Measurements from ENCODE around the gene MYO3A.

Gene MYO3A, protein sequence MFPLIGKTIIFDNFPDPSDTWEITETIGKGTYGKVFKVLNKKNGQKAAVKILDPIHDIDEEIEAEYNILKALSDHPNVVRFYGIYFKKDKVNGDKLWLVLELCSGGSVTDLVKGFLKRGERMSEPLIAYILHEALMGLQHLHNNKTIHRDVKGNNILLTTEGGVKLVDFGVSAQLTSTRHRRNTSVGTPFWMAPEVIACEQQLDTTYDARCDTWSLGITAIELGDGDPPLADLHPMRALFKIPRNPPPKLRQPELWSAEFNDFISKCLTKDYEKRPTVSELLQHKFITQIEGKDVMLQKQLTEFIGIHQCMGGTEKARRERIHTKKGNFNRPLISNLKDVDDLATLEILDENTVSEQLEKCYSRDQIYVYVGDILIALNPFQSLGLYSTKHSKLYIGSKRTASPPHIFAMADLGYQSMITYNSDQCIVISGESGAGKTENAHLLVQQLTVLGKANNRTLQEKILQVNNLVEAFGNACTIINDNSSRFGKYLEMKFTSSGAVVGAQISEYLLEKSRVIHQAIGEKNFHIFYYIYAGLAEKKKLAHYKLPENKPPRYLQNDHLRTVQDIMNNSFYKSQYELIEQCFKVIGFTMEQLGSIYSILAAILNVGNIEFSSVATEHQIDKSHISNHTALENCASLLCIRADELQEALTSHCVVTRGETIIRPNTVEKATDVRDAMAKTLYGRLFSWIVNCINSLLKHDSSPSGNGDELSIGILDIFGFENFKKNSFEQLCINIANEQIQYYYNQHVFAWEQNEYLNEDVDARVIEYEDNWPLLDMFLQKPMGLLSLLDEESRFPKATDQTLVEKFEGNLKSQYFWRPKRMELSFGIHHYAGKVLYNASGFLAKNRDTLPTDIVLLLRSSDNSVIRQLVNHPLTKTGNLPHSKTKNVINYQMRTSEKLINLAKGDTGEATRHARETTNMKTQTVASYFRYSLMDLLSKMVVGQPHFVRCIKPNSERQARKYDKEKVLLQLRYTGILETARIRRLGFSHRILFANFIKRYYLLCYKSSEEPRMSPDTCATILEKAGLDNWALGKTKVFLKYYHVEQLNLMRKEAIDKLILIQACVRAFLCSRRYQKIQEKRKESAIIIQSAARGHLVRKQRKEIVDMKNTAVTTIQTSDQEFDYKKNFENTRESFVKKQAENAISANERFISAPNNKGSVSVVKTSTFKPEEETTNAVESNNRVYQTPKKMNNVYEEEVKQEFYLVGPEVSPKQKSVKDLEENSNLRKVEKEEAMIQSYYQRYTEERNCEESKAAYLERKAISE (N-terminal part only)

GRCh38 chr10:25933653-25934608, at the start of gene MYO3A:
Gene MYO3A, plus strand, starts transcription at chr10:25934229. Its CDS starts 17,882 bp downstream, at chr10:25952111.
- DNase-seq: no peak

DNA sequence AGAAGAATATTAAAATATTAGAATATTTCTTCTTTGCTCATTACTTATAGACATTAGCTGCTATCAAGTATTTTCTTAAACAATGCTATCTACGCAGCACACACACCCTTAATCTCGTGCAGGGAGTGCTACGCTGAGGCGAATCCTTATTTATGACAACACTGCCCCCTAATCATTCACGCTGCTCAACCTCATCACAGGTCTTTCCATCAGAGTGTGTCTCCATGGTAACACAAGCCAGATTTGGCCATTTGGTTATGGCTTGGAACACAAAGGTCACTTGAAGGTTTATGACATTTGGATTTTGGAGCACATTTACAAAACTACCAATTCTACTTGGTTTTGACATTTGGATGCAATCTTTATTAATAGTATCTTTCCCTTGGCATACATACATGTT, 45.4 kb upstream of the MYO3A start:
- no peak for DNase-seq

GRCh38 chr10:25890995-25891394, 43.0 kb upstream of the MYO3A start:
- DNase-seq: no peak

DNA sequence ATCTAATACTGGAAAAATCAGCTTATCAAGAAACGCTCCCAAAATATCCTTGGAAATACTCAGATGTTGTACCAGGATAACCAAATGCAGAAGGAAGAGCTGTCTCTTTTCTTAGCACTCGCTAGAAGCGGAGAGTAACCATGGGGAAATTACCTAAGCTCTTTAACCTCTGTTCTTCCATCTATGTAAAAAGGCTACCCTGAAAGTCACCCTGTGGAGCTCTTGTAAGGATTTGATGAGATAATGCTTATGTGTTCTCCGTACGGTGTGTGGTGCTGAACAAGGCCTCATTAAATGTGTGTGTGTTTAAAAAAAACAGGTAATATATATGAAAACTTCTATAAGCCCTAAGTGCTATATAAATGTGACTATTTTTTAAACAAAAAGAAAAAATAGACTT, 38.2 kb upstream of the MYO3A start:
- DNase-seq: no peak

GRCh38 chr10:25896421-25896820, 37.6 kb upstream of the MYO3A start:
- no peak for DNase-seq

- DNase-seq: no peak
Observed at GRCh38 chr10:25899304-25899703, 34.7 kb upstream of the MYO3A start.

- no peak for DNase-seq
Observed at GRCh38 chr10:25901199-25901598, 32.8 kb upstream of the MYO3A start.

GRCh38 chr10:25902002-25902401, 32.0 kb upstream of the MYO3A start:
- no peak for DNase-seq

- no peak for DNase-seq
Observed at GRCh38 chr10:25907261-25907660, 26.8 kb upstream of the MYO3A start.

- DNase-seq: no peak
Observed at GRCh38 chr10:25912866-25913265, 21.2 kb upstream of the MYO3A start.

- DNase-seq: no peak
Observed at GRCh38 chr10:25914776-25915175, 19.3 kb upstream of the MYO3A start.

- no peak for DNase-seq
Observed at GRCh38 chr10:25934621-25935139, 651 bp downstream of the MYO3A start.

GRCh38 chr10:25938405-25938804, 4.4 kb downstream of the MYO3A start:
- no peak for DNase-seq

DNA sequence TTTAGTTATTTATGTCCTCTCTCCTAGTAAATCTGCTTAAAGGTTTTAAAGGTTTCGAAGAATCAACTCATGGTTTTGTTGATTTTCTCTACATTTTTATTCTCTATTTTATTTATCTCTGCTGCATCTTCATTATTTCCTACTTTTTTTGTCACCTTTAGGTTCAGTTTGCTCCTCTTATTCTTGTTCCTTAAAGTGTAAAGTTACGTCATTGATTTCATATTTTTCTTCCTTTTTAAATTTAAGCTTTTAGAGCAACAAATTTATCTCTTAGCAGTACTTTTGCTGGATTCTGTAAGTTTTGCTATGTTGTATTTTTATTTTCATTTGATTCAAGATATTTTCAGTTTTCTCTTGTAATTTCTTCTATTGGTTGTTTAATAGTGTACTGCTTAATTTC, 10.7 kb downstream of the MYO3A start:
- no peak for DNase-seq

DNA sequence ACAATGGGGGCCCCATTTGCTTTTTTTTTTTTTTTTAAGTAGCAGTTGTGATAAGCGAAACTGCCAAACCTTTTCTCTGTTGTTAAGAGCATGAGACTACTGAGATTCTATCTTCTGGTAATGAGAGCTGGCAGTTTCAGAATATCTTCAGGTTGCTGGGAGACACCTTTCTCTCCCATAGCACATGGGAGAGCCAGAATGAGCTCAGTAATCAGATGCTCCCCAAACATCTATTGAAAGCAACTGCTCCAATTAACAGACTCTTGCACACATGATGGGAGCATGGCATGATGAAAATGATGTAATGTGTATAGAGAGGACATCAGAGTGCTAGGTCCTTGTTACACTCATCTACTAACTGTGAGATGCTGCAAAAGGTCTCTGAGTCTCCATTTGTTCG, 18.8 kb downstream of the MYO3A start:
- no peak for DNase-seq

DNA sequence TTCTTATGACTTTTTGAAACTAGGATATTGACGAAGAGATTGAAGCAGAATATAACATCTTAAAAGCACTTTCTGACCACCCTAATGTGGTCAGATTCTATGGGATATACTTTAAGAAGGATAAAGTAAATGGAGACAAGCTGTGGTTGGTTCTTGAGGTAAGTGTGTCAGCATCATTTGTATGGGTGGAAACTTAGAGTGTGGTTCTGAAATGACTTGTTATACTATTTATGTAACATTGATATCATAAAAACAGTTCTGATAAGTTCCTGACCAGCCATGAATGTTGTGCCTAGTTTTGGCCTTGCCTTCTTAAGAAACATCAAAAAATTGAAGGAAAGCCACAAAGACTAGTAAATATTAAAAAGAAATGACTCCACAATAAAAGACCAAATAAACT, 20.8 kb downstream of the MYO3A start:
- DNase-seq: no peak

DNA sequence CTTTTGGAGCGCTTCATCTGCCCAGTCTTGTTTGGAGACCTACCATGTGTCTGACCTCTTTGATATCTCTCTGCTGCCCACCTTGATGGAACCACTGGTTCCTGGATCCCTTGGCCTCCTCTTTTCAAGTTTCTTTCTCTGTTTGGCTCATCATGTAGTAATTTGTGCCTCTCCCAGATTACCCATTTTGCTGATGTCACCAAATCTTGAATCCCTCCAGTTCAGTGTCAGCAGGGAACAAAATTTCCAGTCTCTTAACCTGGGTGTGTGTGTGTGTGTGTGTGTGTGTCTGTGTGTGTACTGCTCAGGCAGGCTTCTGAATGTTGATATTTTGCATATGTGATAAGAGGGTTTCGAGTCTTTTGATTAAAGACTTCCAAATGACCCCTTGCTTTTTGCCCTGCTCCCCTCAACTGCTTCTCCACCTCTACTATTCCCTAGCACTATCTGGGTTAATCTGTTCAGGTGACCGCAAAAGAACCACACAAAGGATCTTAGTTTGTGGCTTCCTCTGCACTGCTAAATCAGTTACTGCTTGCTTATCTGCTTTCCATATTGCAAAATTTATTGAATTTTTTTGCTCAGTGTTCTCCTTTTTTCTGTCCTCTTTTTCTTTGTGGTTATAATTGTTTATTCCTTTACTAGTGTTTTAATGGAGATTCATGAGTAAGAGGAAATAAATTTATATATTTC, 25.7 kb downstream of the MYO3A start:
- no peak for DNase-seq

DNA sequence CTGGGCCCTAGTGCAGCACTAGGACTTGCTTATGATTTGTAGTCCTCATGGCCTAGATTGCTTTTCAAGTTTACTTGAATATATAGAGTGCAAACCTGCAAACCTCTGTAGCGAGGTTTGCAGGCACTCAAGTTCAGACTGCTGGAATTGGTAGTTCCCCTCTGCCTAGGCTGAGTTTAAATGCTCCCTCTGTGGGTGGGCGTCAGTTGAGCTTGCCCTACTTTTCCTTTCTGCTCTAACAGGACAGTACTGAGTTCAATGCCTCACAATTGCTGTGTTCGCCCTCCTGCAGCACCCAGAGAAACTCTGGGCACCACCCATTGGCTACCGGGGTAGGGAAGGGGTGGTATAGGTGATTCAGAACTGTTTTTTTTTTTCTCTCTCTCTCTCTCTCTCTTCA, 31.6 kb downstream of the MYO3A start:
- no peak for DNase-seq

GRCh38 chr10:25966844-25967243, 32.8 kb downstream of the MYO3A start:
- no peak for DNase-seq

DNA sequence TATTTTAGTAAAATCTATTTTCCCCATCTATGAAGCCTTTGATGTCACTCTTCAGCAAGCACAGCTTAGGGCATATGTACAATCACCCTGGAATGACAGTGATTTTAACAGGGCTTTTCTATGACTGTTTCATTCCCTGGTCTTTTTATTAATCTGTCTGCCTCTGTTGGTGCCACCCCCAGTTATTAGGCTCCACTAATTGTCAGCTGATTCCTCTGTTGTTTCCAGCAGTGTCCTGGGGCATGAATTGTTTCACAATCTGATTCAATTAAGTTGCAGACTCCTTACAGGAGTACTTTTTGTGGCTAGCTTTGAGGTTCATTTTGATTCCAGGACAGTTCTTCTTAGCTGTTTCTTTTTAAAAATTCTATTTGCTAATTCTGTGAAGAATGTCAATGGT, 38.6 kb downstream of the MYO3A start:
- DNase-seq: no peak

DNA sequence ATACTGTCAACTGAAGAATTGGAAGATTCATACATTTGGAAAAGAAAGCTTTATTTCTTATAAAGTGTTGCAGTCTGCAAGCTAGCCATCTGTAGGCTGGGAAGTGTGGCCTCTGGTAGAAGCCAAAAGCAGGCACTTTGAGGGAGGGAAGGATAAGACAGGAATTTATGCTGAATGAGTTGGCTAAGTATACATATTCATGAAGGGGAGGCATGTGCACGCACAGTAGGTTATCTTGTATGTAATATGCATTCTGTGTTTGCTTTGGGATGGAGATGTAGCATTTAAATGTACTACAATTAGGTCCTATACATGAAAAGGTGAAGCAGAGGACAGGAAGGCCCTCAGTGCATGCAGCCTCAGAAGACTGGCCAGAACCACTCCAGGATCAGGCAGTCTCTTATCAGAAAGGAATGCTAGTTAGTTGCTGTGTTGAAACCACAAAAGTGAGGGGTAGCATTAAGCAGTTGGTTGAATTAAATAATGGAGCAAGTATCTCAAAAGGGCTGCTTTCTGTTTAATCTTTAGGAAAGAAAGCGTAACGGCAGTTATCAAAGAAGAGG, 40.9 kb downstream of the MYO3A start:
- DNase-seq: no peak

Data from activated CD4-positive, alpha-beta T cell treated with anti-CD3 and anti-CD28 coated beads, Interleukin-2, amount 50 U/mL, for 1 hour (primary cell).